MG63 (cell line): Measurements from ENCODE around the gene DIAPH1. TPM values are rescaled to one million over a fixed set of nuclear protein-coding genes. Genes with fewer than 3 reads are reported as not detected.

Experiments
- DNase-seq: peaks from one replicate; pipeline ENCODE4 v3.0.0-alpha.2; 2020
- H3K27me3 ChIP-seq: fragments of 250-450 bp; sonication (Bioruptor Pico); 2 replicates; pipeline ENCODE4 v1.5.1; 2020; ENCODE audit warnings: mild to moderate bottlenecking, moderate library complexity
- H3K36me3 ChIP-seq: fragments of 250-450 bp; sonication (Bioruptor Pico); 2 replicates; pipeline ENCODE4 v1.5.1; 2020; ENCODE audit warnings: mild to moderate bottlenecking, moderate library complexity
- H3K4me3 ChIP-seq: fragments of 250-450 bp; sonication (Bioruptor Pico); 2 replicates; pipeline ENCODE4 v1.5.1; 2020; ENCODE audit warnings: mild to moderate bottlenecking, moderate library complexity
- H3K9me3 ChIP-seq: fragments of 250-450 bp; sonication (Bioruptor Pico); 2 replicates; pipeline ENCODE4 v1.5.1; 2020; ENCODE audit warnings: mild to moderate bottlenecking, moderate library complexity
- total RNA-seq: library from RNA; depleted of rRNA; stranded (reverse); fragments of >200 nt; shearing (Covaris generic); gene quantifications from 2 replicates; pipeline ENCODE4 v1.2.3, GENCODE V29; 2014; ENCODE audit warnings: low replicate concordance

The DIAPH1 gene
- total RNA-seq, 1 experiment from 2014 or later: 43.9 TPM

GRCh38 chr5:141647851-141648250 lies 29.1 kb upstream of the DIAPH1 start:
- H3K4me3 ChIP-seq: no peak overlapping the region
- H3K27me3 ChIP-seq: no peaks in the 10 kb centered on the region; the same call in 1 of the 2 replicates
- no peak for DNase-seq
- H3K9me3 ChIP-seq: no peaks in the 10 kb centered on the region
- peaks cover 7% of the 10 kb centered on the region for H3K36me3 ChIP-seq

GRCh38 chr5:141647242-141647641 lies 28.4 kb upstream of the DIAPH1 start:
- no peak for DNase-seq
- no peaks in the 10 kb centered on the region for H3K9me3 ChIP-seq
- no peak overlapping the region for H3K4me3 ChIP-seq
- no peaks in the 10 kb centered on the region; the same call in 1 of the 2 replicates for H3K27me3 ChIP-seq
- H3K36me3 ChIP-seq: peaks cover 7% of the 10 kb centered on the region

- H3K27me3 ChIP-seq: no peaks in the 10 kb centered on the region; the same call in 1 of the 2 replicates
- peaks cover 7% of the 10 kb centered on the region for H3K36me3 ChIP-seq
- H3K9me3 ChIP-seq: no peaks in the 10 kb centered on the region
- no peak overlapping the region for H3K4me3 ChIP-seq
- DNase-seq: no peak
Measured at GRCh38 chr5:141646026-141646425, 27.2 kb upstream of the DIAPH1 start.

GRCh38 chr5:141641634-141642267 lies 23.0 kb upstream of the DIAPH1 start:
- Histone ChIP-seq H3K9me3 (no peaks in the 10 kb centered on the region), H3K4me3 (no peak overlapping the region), H3K36me3 (peaks cover 10% of the 10 kb centered on the region; the same call in 1 of the 2 replicates), H3K27me3 (no peaks in the 10 kb centered on the region)
- DNase-seq: peak; percentile 43

GRCh38 chr5:141640698-141641097 lies 21.9 kb upstream of the DIAPH1 start:
- H3K36me3 ChIP-seq: peaks cover 10% of the 10 kb centered on the region
- H3K27me3 ChIP-seq: no peaks in the 10 kb centered on the region; the same call in 1 of the 2 replicates
- no peaks in the 10 kb centered on the region for H3K9me3 ChIP-seq
- no peak for DNase-seq
- H3K4me3 ChIP-seq: no peak overlapping the region

GRCh38 chr5:141640051-141640415 lies 21.2 kb upstream of the DIAPH1 start:
- no peak overlapping the region for H3K4me3 ChIP-seq
- no peak for DNase-seq
- no peaks in the 10 kb centered on the region; the same call in 1 of the 2 replicates for H3K27me3 ChIP-seq
- H3K36me3 ChIP-seq: peaks cover 11% of the 10 kb centered on the region
- H3K9me3 ChIP-seq: no peaks in the 10 kb centered on the region

- no peak for DNase-seq
Measured at GRCh38 chr5:141639357-141640050, 20.7 kb upstream of the DIAPH1 start.

GRCh38 chr5:141638771-141639170 lies 20.0 kb upstream of the DIAPH1 start:
- no peak overlapping the region for H3K4me3 ChIP-seq
- no peak for DNase-seq
- no peaks in the 10 kb centered on the region; the same call in 1 of the 2 replicates for H3K27me3 ChIP-seq
- H3K9me3 ChIP-seq: no peaks in the 10 kb centered on the region
- peaks cover 24% of the 10 kb centered on the region for H3K36me3 ChIP-seq

More at GRCh38 chr5:141639357-141640050, 20.7 kb upstream of the DIAPH1 start:
- no peaks in the 10 kb centered on the region for H3K9me3 ChIP-seq
- H3K27me3 ChIP-seq: no peaks in the 10 kb centered on the region; the same call in 1 of the 2 replicates
- peaks cover 16% of the 10 kb centered on the region for H3K36me3 ChIP-seq
- H3K4me3 ChIP-seq: no peak overlapping the region

- Histone ChIP-seq H3K9me3 (no peaks in the 10 kb centered on the region), H3K4me3 (peak overlapping the region; percentile 99), H3K27me3 (no peaks in the 10 kb centered on the region; the same call in 1 of the 2 replicates), H3K36me3 (peaks cover 30% of the 10 kb centered on the region)
- DNase-seq: peak; percentile 43
Measured at GRCh38 chr5:141637767-141638419, 19.1 kb upstream of the DIAPH1 start.

- peak; percentile 38 for DNase-seq
- no peaks in the 10 kb centered on the region; the same call in 1 of the 2 replicates for H3K27me3 ChIP-seq
- H3K4me3 ChIP-seq: peak overlapping the region; percentile 99
- H3K36me3 ChIP-seq: peaks cover 37% of the 10 kb centered on the region
- H3K9me3 ChIP-seq: no peaks in the 10 kb centered on the region
Measured at GRCh38 chr5:141637123-141637766, 18.4 kb upstream of the DIAPH1 start.

GRCh38 chr5:141636413-141637122 lies 17.8 kb upstream of the DIAPH1 start, which contains the start of the genes HDAC3 and RELL2:
Gene HDAC3 (minus strand): TSS chr5:141636849. CDS start chr5:141636790, 59 bp downstream.
Gene RELL2 (plus strand): TSS chr5:141636997. CDS start chr5:141638226, 1,229 bp downstream.
- peak; percentile 94 for DNase-seq
- H3K9me3 ChIP-seq: no peaks in the 10 kb centered on the region
- peak within 1 kb of the TSS; percentile 99 for H3K4me3 ChIP-seq
- no peaks in the 10 kb centered on the region; the same call in 1 of the 2 replicates for H3K27me3 ChIP-seq
- H3K36me3 ChIP-seq: peaks cover 41% of the 10 kb centered on the region

GRCh38 chr5:141636106-141636412 lies 17.3 kb upstream of the DIAPH1 start:
- Histone ChIP-seq H3K27me3 (no peaks in the 10 kb centered on the region; the same call in 1 of the 2 replicates), H3K4me3 (peak overlapping the region; percentile 99), H3K9me3 (no peaks in the 10 kb centered on the region), H3K36me3 (peaks cover 46% of the 10 kb centered on the region)
- DNase-seq: no peak

GRCh38 chr5:141635646-141636045 lies 16.8 kb upstream of the DIAPH1 start:
- Histone ChIP-seq H3K36me3 (peaks cover 49% of the 10 kb centered on the region), H3K9me3 (no peaks in the 10 kb centered on the region), H3K27me3 (no peaks in the 10 kb centered on the region; the same call in 1 of the 2 replicates), H3K4me3 (peak overlapping the region; percentile 99)
- no peak for DNase-seq

GRCh38 chr5:141634720-141635119 lies 15.9 kb upstream of the DIAPH1 start:
- Histone ChIP-seq H3K4me3 (no peak overlapping the region; the same call in 1 of the 2 replicates), H3K9me3 (no peaks in the 10 kb centered on the region), H3K36me3 (peaks cover 58% of the 10 kb centered on the region), H3K27me3 (no peaks in the 10 kb centered on the region; the same call in 1 of the 2 replicates)
- no peak for DNase-seq

GRCh38 chr5:141633871-141634561 lies 15.2 kb upstream of the DIAPH1 start:
- Histone ChIP-seq H3K36me3 (peaks cover 61% of the 10 kb centered on the region), H3K9me3 (no peaks in the 10 kb centered on the region), H3K4me3 (no peak overlapping the region), H3K27me3 (no peaks in the 10 kb centered on the region; the same call in 1 of the 2 replicates)
- no peak for DNase-seq
